Activated effector memory CD4-positive, alpha-beta T cell treated with Interleukin-2 at 50 U/mL for 16 hours (primary cell): ENCODE results near the gene NDUFA1.
"Not testable (repeated sequence)": the region's sequence is repeated elsewhere in the genome, so short reads cannot be mapped to it uniquely, and the experiment has no call there.

Experiments used
- DNase-seq: peaks from one replicate; pipeline ENCODE4 v3.0.0-alpha.2; 2020

NDUFA1 gene

DNA sequence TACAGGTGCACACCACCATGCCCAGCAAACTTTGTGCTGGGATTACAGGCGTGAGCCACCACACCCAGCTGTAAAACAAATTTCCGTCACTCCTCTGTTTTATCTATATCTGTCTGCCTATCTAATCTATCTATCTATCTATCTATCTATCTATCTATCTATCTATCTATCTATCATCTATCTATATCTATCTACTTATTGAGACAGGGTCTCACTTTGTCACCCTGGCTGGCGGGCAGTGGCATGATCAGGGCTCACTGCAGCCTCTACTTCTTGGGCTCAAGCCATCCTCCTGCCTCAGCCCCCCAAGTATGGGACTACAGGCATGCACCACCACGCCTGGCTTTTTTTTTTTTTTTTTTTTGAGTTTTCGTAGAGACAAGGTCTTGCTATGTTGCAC is 44.7 kb downstream of the NDUFA1 start:
- no peak for DNase-seq

GRCh38 chrX:119917877-119918276 is 46.2 kb downstream of the NDUFA1 start:
- no peak for DNase-seq

DNA sequence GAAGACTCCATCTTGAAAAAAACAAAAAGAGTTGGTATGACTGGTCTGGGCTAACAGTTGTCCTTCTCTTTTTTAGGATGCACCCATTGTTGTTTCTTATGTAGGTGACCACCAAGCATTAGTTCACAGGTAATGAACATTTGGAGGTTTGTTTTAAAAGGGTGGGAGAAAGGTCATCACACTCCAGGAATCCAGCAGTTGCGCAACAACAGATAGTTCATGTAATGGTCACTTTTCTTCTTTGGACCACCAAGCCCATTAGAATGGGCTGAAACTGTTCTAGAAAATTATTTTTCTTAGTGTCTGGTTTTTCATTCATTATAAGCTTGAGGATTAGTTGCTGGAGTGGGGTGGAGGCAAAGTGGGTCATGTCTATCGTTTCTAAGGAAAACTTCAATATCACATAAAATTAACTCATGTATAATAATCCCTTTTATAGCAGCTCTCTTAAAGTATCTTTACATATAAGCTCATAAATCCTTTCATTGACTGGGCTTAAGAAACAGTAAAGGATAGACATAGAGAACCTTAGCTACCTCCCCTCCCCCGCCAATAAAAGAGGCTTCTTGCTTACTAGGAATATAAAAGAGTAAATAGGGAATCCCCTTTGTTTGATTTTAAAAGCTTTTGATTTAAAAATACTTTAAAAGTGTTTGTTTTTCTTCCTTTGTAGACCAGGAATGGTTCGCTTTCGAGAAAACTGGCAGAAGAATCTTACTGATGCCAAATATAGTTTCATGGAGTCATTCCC is 48.4 kb downstream of the NDUFA1 start:
- DNase-seq = no peak

DNA sequence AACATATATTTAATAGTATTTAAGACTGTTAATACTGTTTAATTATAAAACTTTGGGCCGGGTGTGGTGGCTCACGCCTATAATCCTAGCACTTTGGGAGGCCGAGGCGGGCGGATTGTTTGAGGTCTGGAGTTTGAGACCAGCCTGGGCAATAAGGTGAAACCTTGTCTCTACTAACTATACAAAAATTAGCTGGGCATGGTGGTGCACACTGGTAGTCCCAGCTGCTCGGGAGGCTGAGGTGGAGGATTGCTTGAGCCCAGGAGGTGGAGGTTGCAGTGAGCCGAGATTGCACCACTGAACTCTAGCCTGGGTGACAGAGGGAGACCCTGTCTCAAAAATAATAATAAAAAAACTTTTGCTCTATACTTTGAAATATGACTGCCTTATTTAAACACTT is 50.8 kb downstream of the NDUFA1 start:
- not testable (repeated sequence) for DNase-seq
